ENCODE results near the gene BIRC7.

The BIRC7 gene

GRCh38 chr20:63268671-63269439, 33.1 kb downstream of the BIRC7 start:
- no peak for DNase-seq

- no peak for DNase-seq
Observed at GRCh38 chr20:63269724-63270123, 34.0 kb downstream of the BIRC7 start.

- no peak for DNase-seq
Observed at GRCh38 chr20:63270606-63271325, 35.1 kb downstream of the BIRC7 start.

- DNase-seq, result peak; percentile 73
Observed at GRCh38 chr20:63272105-63273058, 36.7 kb downstream of the BIRC7 start, which contains the start of gene ARFGAP1. ARFGAP1 (plus strand) TSS chr20:63272813; CDS start chr20:63275581, 2,768 bp downstream.

GRCh38 chr20:63273059-63273579, 37.4 kb downstream of the BIRC7 start:
- DNase-seq, result no peak

- no peak for DNase-seq
Observed at GRCh38 chr20:63273635-63274380, 38.1 kb downstream of the BIRC7 start.

- no peak for DNase-seq
Observed at GRCh38 chr20:63274381-63275228, 38.9 kb downstream of the BIRC7 start.

GRCh38 chr20:63275825-63276224, 40.1 kb downstream of the BIRC7 start:
- DNase-seq, result no peak

GRCh38 chr20:63276956-63277355, 41.3 kb downstream of the BIRC7 start:
- no peak for DNase-seq

GRCh38 chr20:63277466-63278272, 42.0 kb downstream of the BIRC7 start:
- no peak for DNase-seq

- no peak for DNase-seq
Observed at GRCh38 chr20:63278661-63279060, 43.0 kb downstream of the BIRC7 start.

GRCh38 chr20:63279931-63280330, 44.2 kb downstream of the BIRC7 start:
- DNase-seq, result no peak

GRCh38 chr20:63280371-63280770, 44.7 kb downstream of the BIRC7 start:
- DNase-seq, result no peak

GRCh38 chr20:63280929-63281545, 45.3 kb downstream of the BIRC7 start:
- no peak for DNase-seq

- DNase-seq, result no peak
Observed at GRCh38 chr20:63281742-63282665, 46.3 kb downstream of the BIRC7 start.

GRCh38 chr20:63282946-63283345, 47.2 kb downstream of the BIRC7 start:
- no peak for DNase-seq

GRCh38 chr20:63283397-63284082, 47.8 kb downstream of the BIRC7 start:
- no peak for DNase-seq

- no peak for DNase-seq
Observed at GRCh38 chr20:63284083-63284440, 48.4 kb downstream of the BIRC7 start.

All from NCI-H1092 treated with DMSO at 0.1 percent for 48 hours (cell line).